COR-L47 (cell line): ENCODE results near the gene KRTAP4-5.
"Not testable (repeated sequence)": the region's sequence is repeated elsewhere in the genome, so short reads cannot be mapped to it uniquely, and the experiment has no call there.

ENCODE experiments used
- DNase-seq: peaks from one replicate; lab custom pipeline; 2025; lab: John Stamatoyannopoulos, UW

Gene KRTAP4-5

DNA sequence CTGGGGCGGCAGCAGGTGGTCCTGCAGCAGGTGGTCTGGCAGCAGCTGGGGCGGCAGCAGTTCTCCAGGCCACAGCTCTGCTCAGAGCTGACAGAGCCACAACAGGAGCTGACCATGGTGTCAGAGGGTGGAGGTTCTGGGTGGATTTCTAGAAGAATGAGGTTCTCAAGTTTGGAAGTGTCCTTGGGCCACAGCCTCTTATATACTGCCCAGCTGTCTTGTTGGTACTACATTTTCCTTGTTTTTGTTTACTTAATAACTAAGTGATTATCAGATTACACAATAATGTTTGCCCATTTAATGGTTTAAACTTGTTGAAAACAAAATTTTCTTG is at the start of gene KRTAP4-5:
KRTAP4-5 (minus strand) TSS at position 174 of the 334 bp plus-strand sequence; CDS start at position 116, 58 bp downstream.
- DNase-seq, result no peak

DNA sequence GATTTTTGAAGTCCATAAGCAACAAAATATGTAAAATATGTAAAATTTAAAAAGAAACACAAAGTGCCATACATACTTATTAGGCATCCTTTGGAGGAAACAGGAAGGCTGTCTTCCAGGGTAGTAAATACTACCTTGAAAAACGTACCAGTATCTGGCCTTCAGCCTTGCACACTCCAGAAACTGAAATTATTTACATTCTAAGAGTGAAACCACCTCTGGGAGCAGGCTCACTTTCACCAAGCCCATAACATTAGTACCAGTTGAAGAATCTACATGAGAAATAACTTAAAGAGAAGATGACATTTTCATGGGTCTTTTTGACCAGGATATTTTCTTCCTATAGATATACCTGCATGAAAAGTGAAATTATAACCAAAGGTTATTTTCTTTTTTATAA is 46.4 kb upstream of the KRTAP4-5 start:
- DNase-seq, result no peak

DNA sequence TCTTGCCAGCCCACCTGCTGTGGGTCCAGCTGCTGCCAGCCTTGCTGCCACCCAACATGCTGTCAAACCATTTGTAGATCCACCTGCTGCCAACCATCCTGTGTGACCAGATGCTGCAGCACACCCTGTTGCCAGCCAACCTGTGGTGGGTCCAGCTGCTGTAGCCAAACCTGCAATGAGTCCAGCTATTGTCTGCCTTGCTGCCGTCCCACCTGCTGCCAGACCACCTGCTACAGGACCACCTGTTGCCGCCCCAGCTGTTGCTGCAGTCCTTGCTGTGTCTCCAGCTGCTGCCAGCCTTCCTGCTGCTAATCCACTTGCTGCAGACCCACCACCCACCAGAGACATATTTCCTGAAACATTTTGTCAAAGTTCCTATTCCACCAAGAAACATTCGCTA is 40.7 kb upstream of the KRTAP4-5 start:
- DNase-seq, result no peak

DNA sequence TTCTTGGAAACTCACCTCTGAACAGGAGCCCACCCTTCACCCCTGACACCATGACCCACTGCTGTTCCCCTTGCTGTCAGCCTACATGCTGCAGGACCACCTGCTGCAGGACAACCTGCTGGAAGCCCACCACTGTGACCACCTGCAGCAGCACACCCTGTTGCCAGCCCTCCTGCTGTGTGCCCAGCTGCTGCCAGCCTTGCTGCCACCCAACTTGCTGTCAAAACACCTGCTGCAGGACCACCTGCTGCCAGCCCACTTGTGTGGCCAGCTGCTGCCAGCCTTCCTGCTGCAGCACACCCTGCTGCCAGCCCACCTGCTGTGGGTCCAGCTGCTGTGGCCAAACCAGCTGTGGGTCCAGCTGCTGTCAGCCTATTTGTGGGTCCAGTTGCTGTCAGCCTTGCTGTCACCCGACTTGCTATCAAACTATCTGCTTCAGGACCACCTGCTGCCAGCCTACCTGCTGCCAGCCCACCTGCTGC is 40.3 kb upstream of the KRTAP4-5 start, which contains the start of gene KRTAP9-1:
KRTAP9-1 (plus strand) TSS at position 51 of the 482 bp plus-strand sequence; CDS start at position 51, 0 bp downstream.
- DNase-seq, result not testable (repeated sequence)

DNA sequence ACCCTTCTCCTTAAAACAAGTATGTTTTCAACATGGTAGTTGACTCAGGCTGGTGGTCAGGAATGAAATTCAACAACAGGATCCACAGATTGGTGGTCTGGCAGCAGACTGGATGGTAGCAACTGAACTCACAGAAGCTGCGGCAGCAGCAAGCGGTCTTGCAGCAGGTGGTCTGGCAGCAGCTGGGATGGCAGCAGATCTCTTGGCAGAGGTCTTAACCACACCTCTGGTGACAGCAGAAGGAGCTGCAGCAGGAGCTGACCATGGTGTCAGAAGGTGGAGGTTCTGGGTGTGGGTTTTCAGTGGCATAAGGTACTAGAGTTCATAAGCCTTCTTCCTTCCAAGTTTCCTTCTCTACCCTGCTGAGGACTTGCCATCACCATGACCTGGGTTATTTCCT is 37.2 kb upstream of the KRTAP4-5 start:
- no peak for DNase-seq

DNA sequence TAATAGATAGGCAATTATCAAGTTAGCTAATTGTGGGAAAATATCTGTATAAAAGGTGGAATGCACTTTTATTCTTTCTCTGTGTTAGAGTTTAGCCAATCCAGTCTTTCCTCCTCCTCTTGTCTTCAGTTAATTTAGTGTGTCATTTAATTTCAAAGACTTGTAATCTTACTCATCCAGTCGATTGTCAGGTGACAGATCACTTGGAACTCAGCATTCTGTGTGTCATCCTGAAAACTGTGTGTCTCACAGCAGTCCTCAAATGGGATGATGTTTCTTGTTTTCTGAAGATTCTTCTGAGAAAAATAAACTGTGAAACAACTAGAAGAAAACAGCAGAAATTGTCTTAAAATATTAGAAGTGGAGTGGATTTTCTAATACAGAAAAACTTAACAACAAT is 35.4 kb upstream of the KRTAP4-5 start:
- no peak for DNase-seq

DNA sequence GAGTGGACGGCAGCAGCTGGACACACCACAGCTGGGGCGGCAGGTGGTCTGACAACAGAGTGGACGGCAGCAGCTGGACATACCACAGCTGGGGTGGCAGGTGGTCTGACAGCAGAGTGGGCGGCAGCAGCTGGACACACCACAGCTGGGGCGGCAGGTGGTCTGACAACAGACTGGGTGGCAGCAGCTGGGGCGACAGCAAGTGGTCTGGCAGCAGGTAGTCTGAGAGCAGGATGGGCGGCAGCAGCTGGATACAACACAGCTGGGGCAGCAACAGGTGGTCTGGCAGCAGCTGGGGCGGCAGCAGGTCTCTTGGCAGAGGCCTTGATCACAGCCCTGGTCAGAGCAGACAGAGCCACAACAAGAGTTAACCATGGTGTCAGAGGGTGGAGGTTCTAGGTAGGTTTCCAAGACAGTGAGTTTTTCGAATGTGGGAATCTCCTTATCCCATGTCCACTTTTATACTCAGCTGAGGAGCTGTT is 34.9 kb upstream of the KRTAP4-5 start, which contains the start of gene KRTAP4-1:
KRTAP4-1 (minus strand) TSS at position 432 of the 482 bp plus-strand sequence; CDS start at position 375, 57 bp downstream.
- no peak for DNase-seq

DNA sequence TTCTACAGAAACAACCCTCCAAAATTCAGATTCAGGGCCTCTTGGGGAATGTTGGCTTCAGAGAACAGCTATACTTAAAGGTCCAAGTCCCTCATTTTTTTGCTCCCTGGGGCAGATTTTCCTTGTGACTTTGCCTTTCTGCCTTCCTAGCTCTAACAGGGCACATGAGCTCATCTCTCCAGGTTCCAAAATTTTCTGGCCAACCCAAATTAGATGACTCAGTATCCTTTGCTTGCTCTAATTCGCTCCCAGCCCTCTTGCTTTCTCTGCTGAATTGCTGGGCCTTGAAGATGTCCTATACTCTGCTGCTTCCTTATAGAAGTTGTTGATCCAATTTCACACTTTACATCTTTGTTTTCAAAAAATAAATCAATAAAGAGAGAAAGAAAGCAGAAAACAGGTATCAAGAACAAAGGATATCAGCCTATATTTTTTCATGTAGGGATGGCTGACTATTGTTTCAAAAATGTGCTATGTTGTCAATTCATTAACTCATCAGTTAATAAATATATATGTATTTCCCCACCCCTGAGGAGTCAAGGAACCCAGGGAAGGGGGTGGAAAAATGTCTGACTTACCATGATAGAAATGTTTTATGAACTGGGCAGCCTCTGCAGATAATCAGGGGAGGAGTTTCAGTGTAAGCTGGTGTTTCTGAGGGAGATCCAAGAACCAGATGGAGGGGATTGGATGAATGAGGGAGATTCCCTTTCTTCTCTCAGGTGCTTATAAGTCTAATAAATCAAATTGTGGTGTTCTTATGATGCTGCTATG is 29.4 kb upstream of the KRTAP4-5 start:
- no peak for DNase-seq

DNA sequence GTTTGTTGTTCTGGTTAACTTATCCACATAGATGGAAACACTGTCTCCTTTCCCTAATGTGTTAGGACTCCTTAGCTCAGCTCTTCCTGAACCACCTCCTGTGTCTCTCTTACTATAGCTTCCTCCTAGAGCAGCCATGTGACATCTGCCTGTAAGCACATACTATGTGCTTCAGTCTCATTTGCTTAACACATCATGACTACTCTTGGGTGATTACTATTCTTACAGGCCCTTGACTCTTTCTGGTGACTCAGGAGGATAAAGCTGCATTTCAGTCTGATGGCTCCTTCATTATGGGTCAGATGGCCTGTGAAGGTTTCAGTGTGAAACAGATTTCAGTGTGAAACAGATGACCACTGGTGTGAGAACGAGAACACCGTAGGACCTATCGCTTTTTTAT is 28.7 kb upstream of the KRTAP4-5 start:
- DNase-seq, result no peak

DNA sequence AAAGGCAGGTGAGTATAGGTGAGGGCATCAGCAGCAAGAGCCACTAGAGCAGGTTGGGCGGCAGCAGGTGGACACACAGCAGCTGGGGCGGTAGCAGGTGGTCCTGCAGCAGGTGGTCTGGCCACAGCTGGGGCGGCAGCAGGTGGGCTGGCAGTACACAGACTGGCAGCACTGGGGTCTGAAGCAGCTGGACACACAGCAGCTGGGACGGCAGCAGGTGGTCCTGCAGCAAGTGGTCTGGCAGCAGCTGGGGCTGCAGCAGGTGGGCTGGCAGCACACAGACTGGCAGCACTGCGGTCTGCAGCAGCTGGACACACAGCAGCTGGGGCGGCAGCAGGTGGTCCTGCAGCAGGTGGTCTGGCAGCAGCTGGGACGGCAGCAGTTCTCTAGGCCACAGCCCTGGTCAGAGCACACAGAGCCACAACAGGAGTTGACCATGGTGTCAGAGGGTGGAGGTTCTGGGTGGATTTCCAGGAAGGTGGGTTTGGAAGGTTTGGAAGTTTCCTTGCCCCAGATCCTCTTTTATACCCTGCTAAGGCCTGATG is 28.2 kb upstream of the KRTAP4-5 start, which contains the start of gene KRTAP4-2:
KRTAP4-2 (minus strand) TSS at position 495 of the 545 bp plus-strand sequence; CDS start at position 438, 57 bp downstream.
- no peak for DNase-seq

DNA sequence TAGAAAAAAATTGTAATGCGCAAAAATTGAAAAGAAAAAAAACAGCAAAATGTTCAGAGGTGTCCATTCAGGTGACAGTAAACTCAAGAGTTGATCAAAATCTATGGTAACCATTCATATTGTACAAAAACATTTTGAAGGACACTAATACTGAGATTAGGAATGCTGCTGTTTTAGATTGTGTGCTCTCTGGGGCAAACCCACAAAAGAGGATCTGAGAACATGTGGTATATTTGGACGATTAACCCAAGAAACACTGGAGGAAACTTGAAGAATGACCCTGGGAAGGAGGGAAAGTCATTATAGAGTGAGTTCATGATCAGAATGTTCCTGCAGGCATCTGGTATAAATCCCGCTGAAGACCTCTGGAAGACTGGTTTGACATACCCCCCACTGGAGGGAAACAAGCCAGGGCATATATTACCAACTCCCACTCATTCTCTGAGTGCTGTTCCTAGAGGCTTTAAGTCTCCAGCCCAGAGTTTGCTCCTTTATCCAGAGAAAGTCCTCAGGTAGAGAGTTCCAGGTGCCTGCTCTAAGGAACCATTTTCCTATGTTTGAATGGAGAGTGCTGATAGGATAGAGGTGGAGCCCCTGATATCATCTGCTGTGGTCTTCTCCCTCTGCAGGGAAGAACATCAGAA is 27.2 kb upstream of the KRTAP4-5 start:
- no peak for DNase-seq

DNA sequence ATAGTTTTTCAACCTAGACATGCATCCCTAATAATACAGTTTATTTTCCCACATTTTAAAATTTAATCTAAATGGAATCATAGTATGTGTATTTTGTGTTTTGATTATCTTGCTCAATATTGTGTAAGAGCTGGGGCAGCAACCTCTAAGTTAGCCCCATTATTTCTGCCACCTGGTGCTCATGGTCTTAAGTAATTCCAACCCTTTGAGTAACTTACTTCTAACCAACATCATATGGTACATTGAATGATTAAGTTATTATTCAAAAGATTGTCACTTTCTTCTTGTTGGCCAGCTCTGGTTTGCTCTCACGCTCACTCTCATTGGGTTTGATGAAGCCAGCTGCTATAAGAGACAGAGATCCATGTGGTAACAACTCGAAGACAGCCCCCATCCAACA is 22.3 kb upstream of the KRTAP4-5 start:
- no peak for DNase-seq

DNA sequence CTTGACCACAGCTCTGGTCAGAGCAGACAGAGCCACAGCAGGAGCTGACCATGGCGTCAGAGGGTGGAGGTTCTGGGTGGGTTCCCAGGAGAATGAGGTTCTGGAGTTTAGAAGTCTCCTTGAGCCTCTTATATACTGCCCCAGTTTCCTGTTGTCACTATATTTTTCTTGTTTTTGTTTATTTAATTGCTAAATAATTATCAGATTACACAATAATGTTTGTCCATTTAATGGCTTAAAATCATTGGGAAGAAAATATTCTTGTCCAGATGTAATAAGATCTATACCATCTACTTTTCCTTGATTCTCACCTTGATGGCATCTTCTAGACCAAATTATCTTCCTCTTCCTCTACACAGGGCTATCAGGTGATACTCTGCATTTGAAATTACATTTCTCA is 18.5 kb upstream of the KRTAP4-5 start, which contains the start of gene KRTAP4-3:
KRTAP4-3 (minus strand) TSS at position 101 of the 400 bp plus-strand sequence; CDS start at position 52, 49 bp downstream.
- DNase-seq, result no peak

DNA sequence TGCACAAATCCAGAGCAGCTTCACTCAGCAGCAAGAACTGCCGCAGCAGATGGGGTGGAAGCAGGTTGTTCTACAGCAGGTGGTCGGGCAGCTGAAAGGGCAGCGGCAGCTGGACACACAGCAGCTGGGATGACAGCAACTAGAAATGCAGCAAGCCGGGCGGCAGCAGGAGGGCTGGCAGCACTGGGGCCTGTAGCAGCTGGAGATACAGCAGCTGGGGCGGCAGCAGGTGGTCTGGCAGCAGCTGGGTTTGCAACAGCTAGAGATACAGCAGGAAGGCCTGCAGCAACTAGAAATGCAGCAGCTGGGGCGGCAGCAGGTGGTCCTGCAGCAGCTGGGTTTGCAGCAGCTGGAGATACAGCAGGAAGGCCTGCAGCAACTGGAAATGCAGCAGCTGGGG is 17.9 kb upstream of the KRTAP4-5 start:
- DNase-seq, result no peak

DNA sequence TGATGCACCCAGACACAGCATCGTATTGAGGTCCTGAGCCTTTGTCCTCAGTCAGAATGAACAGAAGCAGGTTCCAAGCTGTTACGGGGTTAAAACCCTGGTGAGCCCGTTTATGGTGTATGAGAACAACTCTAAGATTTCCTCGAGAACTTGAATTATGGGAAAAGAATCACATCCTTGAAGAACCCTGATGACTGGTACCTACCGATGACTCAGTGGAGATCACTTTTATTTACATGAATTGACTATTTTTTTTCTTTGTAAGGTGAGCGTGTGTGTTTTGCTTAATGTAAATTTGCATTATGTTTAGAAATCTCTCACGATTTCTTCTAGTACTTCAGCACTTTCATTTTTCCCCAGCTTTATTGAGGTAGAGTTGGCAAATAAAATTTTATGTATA is 14.2 kb upstream of the KRTAP4-5 start:
- DNase-seq, result no peak

DNA sequence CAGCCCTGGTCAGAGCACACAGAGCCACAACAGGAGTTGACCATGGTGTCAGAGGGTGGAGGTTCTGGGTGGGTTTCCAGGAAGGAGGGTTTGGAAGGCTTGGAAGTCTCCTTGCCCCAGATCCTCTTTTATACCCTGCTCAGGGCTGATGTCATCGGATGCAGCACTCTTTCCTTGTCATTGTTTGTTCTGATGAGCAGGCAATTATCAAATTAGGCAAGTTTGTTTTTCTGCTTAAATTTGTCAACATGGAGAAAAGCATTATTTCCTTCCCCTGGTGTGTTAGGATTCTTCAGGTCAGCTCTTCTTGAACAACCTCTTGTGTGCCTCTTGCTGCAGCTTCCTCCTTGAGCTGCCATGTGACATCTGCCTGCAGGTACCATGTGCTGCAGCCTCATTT is 11.0 kb upstream of the KRTAP4-5 start, which contains the start of gene KRTAP4-4:
KRTAP4-4 (minus strand) TSS at position 101 of the 400 bp plus-strand sequence; CDS start at position 44, 57 bp downstream.
- DNase-seq, result no peak

DNA sequence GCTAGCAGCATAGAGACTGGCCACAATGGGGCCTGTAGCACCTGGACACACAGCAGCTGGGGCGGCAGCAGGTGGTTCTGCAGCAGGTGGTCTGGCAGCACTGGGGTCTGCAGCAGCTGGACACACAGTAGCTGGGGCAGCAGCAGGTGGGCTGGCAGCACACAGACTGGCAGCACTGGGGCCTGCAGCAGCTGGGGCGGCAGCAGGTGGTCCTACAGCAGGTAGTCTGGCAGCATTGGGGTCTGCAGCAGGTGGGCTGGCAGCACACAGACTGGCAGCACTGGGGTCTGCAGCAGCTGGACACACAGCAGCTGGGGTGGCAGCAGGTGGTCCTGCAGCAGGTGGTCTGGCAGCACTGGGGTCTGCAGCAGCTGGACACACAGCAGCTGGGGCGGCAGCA is 10.6 kb upstream of the KRTAP4-5 start:
- not testable (repeated sequence) for DNase-seq

DNA sequence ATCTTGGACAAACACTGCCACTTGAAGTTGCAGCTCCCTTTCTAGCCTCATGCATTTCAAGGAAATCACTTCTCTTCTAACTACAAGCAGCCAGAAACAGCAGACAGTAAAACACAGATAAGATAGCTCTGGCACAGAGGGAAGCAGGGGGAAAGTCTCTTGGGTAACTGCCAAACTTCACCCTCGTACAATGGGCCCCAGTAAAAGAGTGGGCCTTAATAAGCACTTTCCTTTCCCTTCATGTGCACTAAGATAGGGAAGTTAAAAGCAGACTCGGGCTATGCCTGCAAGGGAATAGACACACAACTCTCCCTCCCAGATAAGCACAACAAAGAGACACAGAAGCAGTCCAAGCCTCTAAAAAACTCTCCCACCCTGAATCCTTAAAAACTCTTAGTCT is 4.2 kb upstream of the KRTAP4-5 start:
- no peak for DNase-seq

DNA sequence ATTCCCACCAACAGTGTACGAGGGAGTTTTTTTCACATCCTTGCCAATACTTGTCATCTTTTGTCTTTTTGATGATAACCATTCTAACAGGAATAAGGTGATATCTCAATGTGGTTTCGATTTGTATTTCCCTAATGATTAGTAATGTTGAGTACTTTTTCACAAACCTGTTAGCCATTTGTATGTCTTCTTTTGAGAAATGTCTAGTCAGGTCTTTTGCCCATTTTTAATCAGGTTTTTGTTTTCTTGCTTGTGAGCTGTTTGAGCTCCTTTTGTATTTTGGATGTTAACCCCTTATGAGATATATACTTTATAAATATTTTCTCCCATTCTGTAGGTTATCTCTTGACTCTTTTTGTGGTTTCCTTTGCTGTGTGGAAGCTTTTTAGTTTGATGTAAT is 1.9 kb upstream of the KRTAP4-5 start:
- DNase-seq, result no peak

DNA sequence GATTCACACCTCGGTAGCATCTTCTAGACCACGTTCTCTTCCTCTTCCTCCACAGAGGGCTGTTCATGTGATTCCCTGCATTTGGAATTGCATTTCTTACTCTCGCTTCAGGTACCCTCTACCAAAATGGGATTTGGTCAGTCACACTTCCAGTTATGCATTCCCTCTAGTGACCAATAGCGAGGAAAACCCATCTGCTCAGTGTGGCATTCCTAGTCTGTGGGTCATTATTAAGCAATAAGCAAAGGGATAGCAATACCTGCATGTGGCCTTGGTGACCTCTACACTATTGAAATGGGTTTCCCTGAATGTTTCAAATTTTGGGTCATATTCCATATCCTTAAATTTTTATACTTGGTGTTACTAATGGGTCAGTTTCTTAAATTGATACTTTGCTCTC is 401 bp upstream of the KRTAP4-5 start:
- no peak for DNase-seq

DNA sequence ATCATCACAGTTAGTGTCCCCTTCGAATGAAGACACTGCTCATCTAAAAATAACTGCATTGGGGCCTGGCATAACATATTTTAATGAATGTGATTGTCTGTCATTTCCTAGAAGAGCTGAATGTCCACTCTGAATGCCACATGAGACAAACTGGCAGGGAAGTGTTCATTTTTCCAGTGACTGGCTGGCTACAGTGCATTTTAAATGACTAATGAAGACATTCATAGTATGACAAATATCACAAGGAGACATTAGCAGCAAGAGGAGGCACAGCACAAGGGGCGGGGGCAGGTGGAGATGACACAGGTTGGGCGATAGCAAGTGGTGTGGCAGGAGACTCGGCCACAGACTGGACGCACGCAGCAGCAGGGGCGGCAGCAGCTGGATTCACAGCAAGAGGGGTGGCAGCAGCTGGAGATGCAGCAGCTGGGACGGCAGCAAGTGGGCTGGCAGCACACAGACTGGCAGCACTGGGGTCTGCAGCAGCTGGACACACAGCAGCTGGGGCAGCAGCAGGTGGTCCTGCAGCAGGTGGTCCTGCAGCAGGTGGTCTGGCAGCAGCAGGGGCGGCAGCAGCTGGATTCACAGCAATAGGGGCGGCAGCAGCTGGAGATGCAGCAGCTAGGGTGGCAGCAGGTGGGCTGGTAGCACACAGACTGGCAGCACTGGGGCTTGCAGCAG is 514 bp downstream of the KRTAP4-5 start:
- not testable (repeated sequence) for DNase-seq
